ENCODE results near the gene AP1B1. TPM values are rescaled to one million over a fixed set of nuclear protein-coding genes. Genes with fewer than 3 reads are reported as not detected.

AP1B1 gene

Small RNAs within 50 kb of the gene (small RNA-seq; reads per million reads assigned to genes)
- gene AC000041.1 (not detected), gene MIR3653 (not detected)
